ENCODE data around the gene GARS1.

- TF ChIP-seq, protein P1, sequence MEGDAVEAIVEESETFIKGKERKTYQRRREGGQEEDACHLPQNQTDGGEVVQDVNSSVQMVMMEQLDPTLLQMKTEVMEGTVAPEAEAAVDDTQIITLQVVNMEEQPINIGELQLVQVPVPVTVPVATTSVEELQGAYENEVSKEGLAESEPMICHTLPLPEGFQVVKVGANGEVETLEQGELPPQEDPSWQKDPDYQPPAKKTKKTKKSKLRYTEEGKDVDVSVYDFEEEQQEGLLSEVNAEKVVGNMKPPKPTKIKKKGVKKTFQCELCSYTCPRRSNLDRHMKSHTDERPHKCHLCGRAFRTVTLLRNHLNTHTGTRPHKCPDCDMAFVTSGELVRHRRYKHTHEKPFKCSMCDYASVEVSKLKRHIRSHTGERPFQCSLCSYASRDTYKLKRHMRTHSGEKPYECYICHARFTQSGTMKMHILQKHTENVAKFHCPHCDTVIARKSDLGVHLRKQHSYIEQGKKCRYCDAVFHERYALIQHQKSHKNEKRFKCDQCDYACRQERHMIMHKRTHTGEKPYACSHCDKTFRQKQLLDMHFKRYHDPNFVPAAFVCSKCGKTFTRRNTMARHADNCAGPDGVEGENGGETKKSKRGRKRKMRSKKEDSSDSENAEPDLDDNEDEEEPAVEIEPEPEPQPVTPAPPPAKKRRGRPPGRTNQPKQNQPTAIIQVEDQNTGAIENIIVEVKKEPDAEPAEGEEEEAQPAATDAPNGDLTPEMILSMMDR (IDR thresholded peaks at IDR 0.05; ENCODE audit: insufficient read depth, low read depth, low read length) = no peak
- no peak for TF ChIP-seq EZH2 (IDR thresholded peaks at IDR 0.05; ENCODE audit: insufficient read depth, low read length)
Observed at GRCh38 chr7:30585675-30586074, 9.0 kb upstream of the GARS1 start.
